LNCaP clone FGC (cell line): ENCODE results near the gene PARP15.
A peak's percentile ranks its signal among the peaks of the same experiment; 100 is the strongest.

Source experiments
- DNase-seq: peaks from one replicate; pipeline ENCODE4 v3.0.0-alpha.2; 2011; ENCODE audit warnings: low read depth
- H3K4me3 ChIP-seq: 2 replicates; pipeline ENCODE4 v1.5.1; 2011; ENCODE audit warnings: mild to moderate bottlenecking, low read depth, low read length, control low read depth
- TF ChIP-seq, protein P1 (sequence below): IDR thresholded peaks from 2 replicates; pipeline ENCODE4 v1.5.1; 2012; ENCODE audit warnings: mild to moderate bottlenecking; ENCODE audit not compliant: control insufficient read depth, insufficient read depth; ENCODE audit errors: extremely low read depth

Gene PARP15

DNA sequence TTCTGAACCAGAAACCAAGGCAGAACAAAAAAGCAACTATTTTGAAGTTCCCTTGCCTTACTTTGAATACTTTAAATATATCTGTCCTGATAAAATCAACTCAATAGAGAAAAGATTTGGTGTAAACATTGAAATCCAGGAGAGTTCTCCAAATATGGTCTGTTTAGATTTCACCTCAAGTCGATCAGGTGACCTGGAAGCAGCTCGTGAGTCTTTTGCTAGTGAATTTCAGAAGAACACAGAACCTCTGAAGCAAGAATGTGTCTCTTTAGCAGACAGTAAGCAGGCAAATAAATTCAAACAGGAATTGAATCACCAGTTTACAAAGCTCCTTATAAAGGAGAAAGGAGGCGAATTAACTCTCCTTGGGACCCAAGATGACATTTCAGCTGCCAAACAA lies 8.7 kb upstream of the PARP15 start:
- TF ChIP-seq, protein P1, sequence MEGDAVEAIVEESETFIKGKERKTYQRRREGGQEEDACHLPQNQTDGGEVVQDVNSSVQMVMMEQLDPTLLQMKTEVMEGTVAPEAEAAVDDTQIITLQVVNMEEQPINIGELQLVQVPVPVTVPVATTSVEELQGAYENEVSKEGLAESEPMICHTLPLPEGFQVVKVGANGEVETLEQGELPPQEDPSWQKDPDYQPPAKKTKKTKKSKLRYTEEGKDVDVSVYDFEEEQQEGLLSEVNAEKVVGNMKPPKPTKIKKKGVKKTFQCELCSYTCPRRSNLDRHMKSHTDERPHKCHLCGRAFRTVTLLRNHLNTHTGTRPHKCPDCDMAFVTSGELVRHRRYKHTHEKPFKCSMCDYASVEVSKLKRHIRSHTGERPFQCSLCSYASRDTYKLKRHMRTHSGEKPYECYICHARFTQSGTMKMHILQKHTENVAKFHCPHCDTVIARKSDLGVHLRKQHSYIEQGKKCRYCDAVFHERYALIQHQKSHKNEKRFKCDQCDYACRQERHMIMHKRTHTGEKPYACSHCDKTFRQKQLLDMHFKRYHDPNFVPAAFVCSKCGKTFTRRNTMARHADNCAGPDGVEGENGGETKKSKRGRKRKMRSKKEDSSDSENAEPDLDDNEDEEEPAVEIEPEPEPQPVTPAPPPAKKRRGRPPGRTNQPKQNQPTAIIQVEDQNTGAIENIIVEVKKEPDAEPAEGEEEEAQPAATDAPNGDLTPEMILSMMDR: no peak
- H3K4me3 ChIP-seq: no peak overlapping the region
- no peak for DNase-seq

DNA sequence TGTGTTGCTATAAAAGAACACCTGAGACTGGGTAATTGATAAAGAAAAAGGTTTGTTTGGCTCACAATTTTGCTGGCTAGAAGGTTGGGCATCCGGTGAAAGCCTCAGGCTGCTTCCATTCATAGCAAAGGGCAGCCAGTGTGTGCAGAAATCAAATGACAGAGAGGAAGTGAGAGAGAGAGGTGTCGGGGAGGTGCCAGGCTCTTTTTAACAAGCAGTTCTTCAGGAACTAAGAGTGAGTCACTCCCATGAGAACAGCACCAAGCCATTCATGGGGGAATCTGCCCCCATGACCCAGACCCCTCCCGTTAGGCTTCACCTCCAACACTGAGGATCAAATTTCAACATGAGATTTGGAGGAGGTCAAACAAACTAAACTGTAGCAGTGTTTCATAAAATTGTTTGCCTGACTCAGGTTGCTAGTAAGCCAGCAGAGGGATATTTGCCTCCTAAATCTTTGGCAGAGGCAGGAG lies 4.5 kb upstream of the PARP15 start:
- DNase-seq: peak; percentile 62
- no peak overlapping the region for H3K4me3 ChIP-seq
- TF ChIP-seq, protein P1: no peak

DNA sequence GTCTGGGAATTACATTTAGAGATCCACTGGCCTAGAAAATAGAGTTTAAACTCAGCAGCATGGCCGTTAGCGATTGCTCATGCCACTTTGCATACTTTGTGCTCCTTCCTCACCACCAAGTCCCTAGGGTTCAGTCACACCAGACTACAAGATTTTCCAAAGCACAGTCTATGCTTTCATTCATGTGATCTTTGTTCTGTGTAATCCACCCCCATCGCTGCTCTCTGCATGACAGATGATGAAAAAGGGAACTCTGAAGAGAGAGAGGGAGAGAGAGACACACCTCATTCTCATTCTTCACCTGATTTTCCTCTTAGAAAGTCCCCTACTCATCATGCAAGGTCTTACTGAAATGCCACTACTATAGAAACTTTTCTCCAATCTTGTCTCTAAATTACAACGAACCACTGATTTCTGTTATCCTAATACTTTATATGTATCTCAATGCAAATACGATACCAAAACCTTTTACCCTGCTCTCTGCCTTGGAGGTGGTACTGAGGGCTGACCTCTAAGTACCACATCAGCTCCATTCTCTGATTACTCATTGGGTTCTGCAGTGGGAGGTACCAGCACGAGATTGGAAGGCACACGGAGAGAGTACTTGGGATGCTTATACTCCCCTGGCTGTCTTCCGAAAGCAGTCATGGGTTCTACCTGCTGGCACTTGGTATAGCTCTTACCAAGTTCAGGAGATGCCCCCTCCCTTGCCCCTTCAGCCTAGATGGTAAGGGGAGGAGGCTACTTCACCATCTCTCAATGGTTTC lies 1.1 kb upstream of the PARP15 start:
- H3K4me3 ChIP-seq: no peak overlapping the region
- TF ChIP-seq, protein P1: no peak
- DNase-seq: no peak

DNA sequence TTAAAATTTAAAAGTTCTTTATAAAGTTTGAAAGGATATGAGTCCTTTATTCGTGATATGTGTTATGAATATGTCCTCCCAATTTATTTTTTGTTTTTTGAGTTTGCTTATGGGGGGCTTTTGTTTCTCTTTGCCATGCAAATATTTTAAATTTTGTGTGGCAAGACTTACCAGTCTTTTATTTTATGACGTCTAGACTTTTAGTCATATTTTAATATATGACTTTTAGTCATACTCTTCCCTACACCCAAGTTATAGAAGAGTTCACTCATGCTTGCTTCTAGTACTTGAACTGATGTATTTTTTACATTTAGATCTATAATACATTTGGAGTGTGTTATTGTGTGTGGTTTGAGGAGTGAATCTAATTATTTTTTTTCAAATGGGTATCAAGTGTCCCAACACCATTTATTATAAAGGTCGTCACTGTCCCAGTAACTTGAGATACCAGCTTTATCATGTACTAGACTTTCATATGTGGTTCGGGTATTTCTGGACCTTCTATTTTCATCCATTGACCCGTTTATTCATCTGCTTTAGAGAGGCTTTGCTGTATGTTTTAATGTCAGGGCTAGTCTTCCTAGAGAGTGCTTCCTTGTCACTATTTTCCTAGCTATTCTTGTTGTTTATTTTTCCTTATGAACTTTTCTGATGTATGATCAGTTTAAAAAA lies 755 bp downstream of the PARP15 start:
- H3K4me3 ChIP-seq: no peak overlapping the region
- TF ChIP-seq, protein P1: no peak
- no peak for DNase-seq

DNA sequence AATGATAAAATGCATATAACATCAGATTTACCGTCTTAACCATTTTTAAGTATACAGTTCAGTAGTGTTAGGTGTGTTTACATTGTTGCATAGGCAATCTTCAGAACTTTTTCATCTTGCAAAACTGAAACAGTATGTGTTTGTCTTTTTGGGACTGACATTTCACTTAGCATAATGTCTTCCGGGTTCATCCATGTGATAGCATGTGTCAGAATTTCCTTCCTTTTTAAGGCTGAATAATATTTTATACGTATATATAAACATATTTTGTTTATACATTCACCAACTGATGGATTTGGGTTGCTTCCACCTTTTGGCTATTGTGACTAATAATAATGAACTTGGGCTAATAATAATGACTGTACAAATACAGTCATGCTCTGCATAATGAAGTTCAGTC lies 3.0 kb downstream of the PARP15 start:
- no peak overlapping the region for H3K4me3 ChIP-seq
- TF ChIP-seq, protein P1: no peak
- no peak for DNase-seq

DNA sequence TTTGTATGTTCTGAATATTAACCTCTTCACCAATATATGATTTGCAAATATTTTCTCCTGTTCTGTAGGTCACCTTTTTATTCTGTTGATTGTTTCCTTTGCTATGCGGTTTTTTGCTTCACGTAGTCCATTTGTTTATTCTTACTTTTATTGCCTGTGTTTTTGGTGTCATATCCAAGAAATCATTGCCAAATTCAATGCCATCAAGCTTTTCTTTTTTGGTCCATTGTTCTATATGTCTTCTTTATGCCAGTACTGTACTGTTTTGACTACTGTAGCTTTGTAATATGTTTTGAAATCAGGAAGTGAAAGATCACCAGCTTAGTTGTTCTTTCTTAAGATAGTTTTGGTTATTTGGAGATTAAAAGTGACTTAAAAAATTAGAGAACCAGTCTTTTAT lies 4.2 kb downstream of the PARP15 start:
- DNase-seq: no peak
- TF ChIP-seq, protein P1: no peak
- no peak overlapping the region for H3K4me3 ChIP-seq

DNA sequence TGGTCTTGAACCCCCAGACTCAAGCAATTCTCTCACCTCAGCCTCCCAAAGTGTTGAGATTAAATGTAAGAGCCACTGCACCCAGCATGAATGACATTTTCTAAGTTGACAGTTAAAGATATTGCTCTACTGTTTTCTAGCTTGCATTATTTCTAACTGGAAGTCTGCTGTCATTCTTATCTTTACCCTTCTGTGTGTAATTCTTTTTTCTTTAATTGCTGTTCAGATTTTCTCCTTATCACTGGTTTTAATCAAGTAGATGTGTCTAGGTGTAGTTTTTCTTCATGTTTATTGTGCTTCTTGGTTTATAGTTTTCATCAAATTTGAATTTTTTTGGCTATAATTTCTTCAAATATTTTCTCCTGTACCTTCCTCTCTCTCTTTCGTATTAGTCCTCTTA lies 4.9 kb downstream of the PARP15 start:
- no peak for DNase-seq
- TF ChIP-seq, protein P1: no peak

More for the DNA sequence above, 4.9 kb downstream of the PARP15 start:
- no peak overlapping the region for H3K4me3 ChIP-seq
